Trophoblast cell (in vitro differentiated cells and primary cell): ENCODE measurements around the gene FRA10AC1.

Experiments used
- DNase-seq, 2 donors: peaks; one replicate each; pipeline ENCODE4 v3.0.0-alpha.2; 2016
- H2AFZ ChIP-seq: 2 replicates; pipeline ENCODE4 v1.6.1; 2013; ENCODE audit warnings: low read length, moderate library complexity, mild to moderate bottlenecking; ENCODE audit not compliant: insufficient read depth, poor library complexity
- H2AK5ac ChIP-seq: 2 replicates; pipeline ENCODE4 v1.6.1; 2013; ENCODE audit warnings: mild to moderate bottlenecking, low read length
- H2BK120ac ChIP-seq: 2 replicates; pipeline ENCODE4 v1.6.1; 2013; ENCODE audit warnings: low read length, mild to moderate bottlenecking, moderate library complexity; ENCODE audit not compliant: insufficient read depth, poor library complexity
- H2BK12ac ChIP-seq: 2 replicates; pipeline ENCODE4 v1.6.1; 2013; ENCODE audit warnings: mild to moderate bottlenecking, low read length, moderate library complexity
- H2BK5ac ChIP-seq: 2 replicates; pipeline ENCODE4 v1.6.1; 2013; ENCODE audit warnings: low read length, low read depth, moderate library complexity, mild to moderate bottlenecking; ENCODE audit not compliant: poor library complexity
- H3K14ac ChIP-seq: 2 replicates; pipeline ENCODE4 v1.6.1; 2013; ENCODE audit warnings: mild to moderate bottlenecking, low read length
- H3K18ac ChIP-seq: 2 replicates; pipeline ENCODE4 v1.6.1; 2013; ENCODE audit warnings: mild to moderate bottlenecking, low read length
- H3K23ac ChIP-seq: 2 replicates; pipeline ENCODE4 v1.6.1; 2013; ENCODE audit warnings: low read length
- H3K27ac ChIP-seq: 2 replicates; pipeline ENCODE4 v1.5.1; 2013; ENCODE audit warnings: low read depth, mild to moderate bottlenecking, inconsistent platforms, low read length, moderate library complexity
- H3K27me3 ChIP-seq: 2 replicates; pipeline ENCODE4 v1.6.1; 2013; ENCODE audit warnings: inconsistent platforms, mild to moderate bottlenecking, low read length, moderate library complexity; ENCODE audit not compliant: insufficient read depth
- H3K36me3 ChIP-seq, 2 experiments: 1 replicate in 1 of 2; 2 replicates in 1 of 2; pipeline ENCODE4 v1.6.1; 2013; ENCODE audit warnings: low read length in 2 of 2, mild to moderate bottlenecking in 2 of 2, moderate library complexity in 1 of 2; ENCODE audit not compliant: insufficient read depth in 2 of 2, control insufficient read depth in 1 of 2
- H3K4ac ChIP-seq: 2 replicates; pipeline ENCODE4 v1.6.1; 2013; ENCODE audit warnings: low read depth, mild to moderate bottlenecking, low read length, moderate library complexity
- H3K4me1 ChIP-seq, 2 experiments: 1 replicate in 1 of 2; 2 replicates in 1 of 2; pipeline ENCODE4 v1.6.1; 2013; ENCODE audit warnings: low read length in 2 of 2, mild to moderate bottlenecking in 2 of 2, moderate library complexity in 1 of 2; ENCODE audit not compliant: insufficient read depth in 2 of 2, control insufficient read depth in 1 of 2
- H3K4me2 ChIP-seq: 2 replicates; pipeline ENCODE4 v1.6.1; 2013; ENCODE audit warnings: inconsistent platforms, mild to moderate bottlenecking, low read length, moderate library complexity
- H3K4me3 ChIP-seq: 2 replicates; pipeline ENCODE4 v1.5.1; 2013; ENCODE audit warnings: mild to moderate bottlenecking, low read depth, low read length, inconsistent platforms
- H3K79me1 ChIP-seq: one replicate; pipeline ENCODE4 v1.6.1; 2013; ENCODE audit warnings: low read length
- H3K79me2 ChIP-seq: 2 replicates; pipeline ENCODE4 v1.6.1; 2013; ENCODE audit warnings: low read length, mild to moderate bottlenecking; ENCODE audit not compliant: control insufficient read depth, insufficient read depth, poor library complexity
- H3K9ac ChIP-seq: 2 replicates; pipeline ENCODE4 v1.6.1; 2013; ENCODE audit warnings: mild to moderate bottlenecking, low read length
- H3K9me3 ChIP-seq: 2 replicates; pipeline ENCODE4 v1.6.1; 2013; ENCODE audit warnings: low read depth, mild to moderate bottlenecking, control low read depth, inconsistent platforms, low read length; ENCODE audit not compliant: insufficient read depth
- H4K12ac ChIP-seq: 2 replicates; pipeline ENCODE4 v1.6.1; 2013; ENCODE audit warnings: low read depth, mild to moderate bottlenecking, low read length, moderate library complexity
- H4K8ac ChIP-seq: 2 replicates; pipeline ENCODE4 v1.6.1; 2013; ENCODE audit warnings: low read depth, mild to moderate bottlenecking, low read length, moderate library complexity
- H4K91ac ChIP-seq: one replicate; pipeline ENCODE4 v1.6.1; 2013; ENCODE audit warnings: low read depth, mild to moderate bottlenecking, low read length, moderate library complexity
- WGBS: extraction: QIAGEN DNeasy Blood & Tissue Kit; methylation state at CpG from one replicate; pipeline ENCODE4 v1.1.7; 2013; ENCODE audit warnings: missing lambda C conversion rate; ENCODE audit not compliant: insufficient read length, insufficient coverage; ENCODE audit errors: extremely low coverage; 5-methylcytosine and 5-hydroxymethylcytosine counted together

FRA10AC1 gene

GRCh38 chr10:93711891-93712290 lies 9.5 kb upstream of the FRA10AC1 start:
- Histone ChIP-seq H3K9ac (no peak overlapping the region), H2BK12ac (no peak overlapping the region), H4K91ac (no peak overlapping the region), H4K8ac (no peak overlapping the region), H4K12ac (no peak overlapping the region), H3K4ac (no peak overlapping the region), H3K27me3 (no peaks in the 10 kb centered on the region), H3K4me1 (peaks cover 5 to 11% of the 10 kb centered on the region in 2 experiments), H2AK5ac (no peak overlapping the region), H3K14ac (no peak overlapping the region), H3K4me2 (no peak overlapping the region), H3K18ac (no peak overlapping the region), H3K23ac (no peak overlapping the region), H3K27ac (no peak overlapping the region), H3K9me3 (peaks cover 1% of the 10 kb centered on the region), H2BK120ac (no peak overlapping the region), H3K79me2 (no peaks in the 10 kb centered on the region), H3K4me3 (no peak overlapping the region), H3K79me1 (no peaks in the 10 kb centered on the region), H3K36me3 (no peaks in the 10 kb centered on the region), H2AFZ (no peak overlapping the region), H2BK5ac (no peak overlapping the region)
- no CpG with 5 or more reads among the region's 3 CpGs for WGBS
- peak; percentile 6 to 38 for DNase-seq

GRCh38 chr10:93710333-93710909 lies 8.0 kb upstream of the FRA10AC1 start:
- Histone ChIP-seq H2AFZ (no peak overlapping the region), H4K12ac (no peak overlapping the region), H4K8ac (no peak overlapping the region), H2BK12ac (no peak overlapping the region), H3K79me1 (no peaks in the 10 kb centered on the region), H3K4me3 (no peak overlapping the region), H3K4me2 (no peak overlapping the region), H2AK5ac (no peak overlapping the region), H3K36me3 (no peaks in the 10 kb centered on the region), H2BK5ac (no peak overlapping the region), H3K79me2 (no peaks in the 10 kb centered on the region), H3K4me1 (peaks cover 5 to 11% of the 10 kb centered on the region in 2 experiments), H3K27me3 (no peaks in the 10 kb centered on the region), H3K9ac (no peak overlapping the region), H3K18ac (no peak overlapping the region), H3K14ac (no peak overlapping the region), H2BK120ac (no peak overlapping the region), H3K4ac (no peak overlapping the region), H4K91ac (no peak overlapping the region), H3K9me3 (peaks cover 1% of the 10 kb centered on the region), H3K23ac (no peak overlapping the region), H3K27ac (no peak overlapping the region)
- WGBS = no CpG with 5 or more reads among the region's 5 CpGs
- DNase-seq = no peak

GRCh38 chr10:93707623-93708022 lies 5.2 kb upstream of the FRA10AC1 start:
- no peak overlapping the region for H3K4me2 ChIP-seq
- H3K4me3 ChIP-seq = no peak overlapping the region
- H3K79me1 ChIP-seq = no peaks in the 10 kb centered on the region

GRCh38 chr10:93704451-93704850 lies 2.1 kb upstream of the FRA10AC1 start:
- H2AFZ ChIP-seq = no peak overlapping the region
- H2BK120ac ChIP-seq = no peak overlapping the region
- H3K4me1 ChIP-seq = peaks cover 0 to 3% of the 10 kb centered on the region in 2 experiments
- no peak overlapping the region for H4K91ac ChIP-seq
- H3K36me3 ChIP-seq = peaks cover 0 to under 1% of the 10 kb centered on the region in 2 experiments
- no peak overlapping the region for H3K4ac ChIP-seq
- no peaks in the 10 kb centered on the region for H3K9me3 ChIP-seq
- no peak overlapping the region for H3K4me3 ChIP-seq
- no peak overlapping the region for H3K27ac ChIP-seq
- no peak for DNase-seq
- H3K9ac ChIP-seq = no peak overlapping the region
- H3K79me1 ChIP-seq = peaks cover 3% of the 10 kb centered on the region
- no peak overlapping the region for H3K18ac ChIP-seq
- no peaks in the 10 kb centered on the region for H3K27me3 ChIP-seq
- no peak overlapping the region for H4K8ac ChIP-seq
- H3K4me2 ChIP-seq = no peak overlapping the region
- WGBS = no CpG with 5 or more reads among the region's 5 CpGs
- no peak overlapping the region for H3K14ac ChIP-seq
- H2AK5ac ChIP-seq = no peak overlapping the region
- H2BK5ac ChIP-seq = no peak overlapping the region
- H2BK12ac ChIP-seq = no peak overlapping the region
- H3K23ac ChIP-seq = no peak overlapping the region
- peaks cover 2% of the 10 kb centered on the region for H3K79me2 ChIP-seq
- H4K12ac ChIP-seq = no peak overlapping the region

More at GRCh38 chr10:93707623-93708022, 5.2 kb upstream of the FRA10AC1 start:
- H3K23ac ChIP-seq = no peak overlapping the region
- no peak overlapping the region for H2BK120ac ChIP-seq
- H3K36me3 ChIP-seq = no peaks in the 10 kb centered on the region
- no peak overlapping the region for H3K14ac ChIP-seq
- peaks cover 5 to 11% of the 10 kb centered on the region in 2 experiments for H3K4me1 ChIP-seq
- no peak overlapping the region for H4K12ac ChIP-seq
- H2BK12ac ChIP-seq = no peak overlapping the region
- no peaks in the 10 kb centered on the region for H3K27me3 ChIP-seq
- no peak overlapping the region for H3K9ac ChIP-seq
- no peak overlapping the region for H2AFZ ChIP-seq
- H3K4ac ChIP-seq = no peak overlapping the region
- no peak overlapping the region for H4K8ac ChIP-seq
- no peak overlapping the region for H2AK5ac ChIP-seq
- H2BK5ac ChIP-seq = no peak overlapping the region
- no peak overlapping the region for H3K27ac ChIP-seq
- no peak overlapping the region for H3K18ac ChIP-seq
- no peaks in the 10 kb centered on the region for H3K79me2 ChIP-seq
- H3K9me3 ChIP-seq = peaks cover 1% of the 10 kb centered on the region
- DNase-seq = no peak
- no peak overlapping the region for H4K91ac ChIP-seq
